HG03025 (cell line): Measurements from ENCODE around the gene MDM4.

Source experiments
- ATAC-seq: cut with Tn5 transposase; IDR thresholded peaks from one replicate; pipeline ENCODE4 v1.9.1; 2021; ENCODE audit warnings: mild to moderate bottlenecking, moderate library complexity; ENCODE audit not compliant: unreplicated experiment, low FRiP score

Gene MDM4

DNA sequence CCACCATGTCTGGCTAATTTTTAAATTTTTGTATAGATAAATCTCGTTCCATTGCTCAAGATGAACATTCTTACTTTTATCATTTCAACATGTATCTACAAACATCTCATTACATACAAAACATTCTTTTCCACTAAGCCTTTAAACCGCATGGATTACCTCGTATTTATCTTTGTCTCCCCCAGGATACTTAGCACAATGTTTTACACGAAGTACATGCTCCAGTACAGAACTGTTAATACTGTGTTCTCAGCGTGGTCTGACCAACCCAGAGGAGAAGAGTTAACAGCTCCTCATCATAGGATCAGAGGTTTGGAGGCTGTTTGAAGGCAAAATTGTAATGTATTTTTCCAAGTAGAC, 29.0 kb upstream of the MDM4 start:
- no peak for ATAC-seq

GRCh38 chr1:204491655-204492054, 24.6 kb upstream of the MDM4 start:
- ATAC-seq, result no peak

GRCh38 chr1:204493145-204493983, 22.8 kb upstream of the MDM4 start:
- no peak for ATAC-seq

- peak; percentile 33 for ATAC-seq
Measured at GRCh38 chr1:204493984-204494280, 22.3 kb upstream of the MDM4 start.

GRCh38 chr1:204494281-204495077, 21.7 kb upstream of the MDM4 start, which contains the start of gene PIK3C2B:
TSS of gene PIK3C2B (minus strand) at chr1:204494805. CDS start at chr1:204469802, 25,003 bp downstream.
- ATAC-seq, result peak; percentile 62

DNA sequence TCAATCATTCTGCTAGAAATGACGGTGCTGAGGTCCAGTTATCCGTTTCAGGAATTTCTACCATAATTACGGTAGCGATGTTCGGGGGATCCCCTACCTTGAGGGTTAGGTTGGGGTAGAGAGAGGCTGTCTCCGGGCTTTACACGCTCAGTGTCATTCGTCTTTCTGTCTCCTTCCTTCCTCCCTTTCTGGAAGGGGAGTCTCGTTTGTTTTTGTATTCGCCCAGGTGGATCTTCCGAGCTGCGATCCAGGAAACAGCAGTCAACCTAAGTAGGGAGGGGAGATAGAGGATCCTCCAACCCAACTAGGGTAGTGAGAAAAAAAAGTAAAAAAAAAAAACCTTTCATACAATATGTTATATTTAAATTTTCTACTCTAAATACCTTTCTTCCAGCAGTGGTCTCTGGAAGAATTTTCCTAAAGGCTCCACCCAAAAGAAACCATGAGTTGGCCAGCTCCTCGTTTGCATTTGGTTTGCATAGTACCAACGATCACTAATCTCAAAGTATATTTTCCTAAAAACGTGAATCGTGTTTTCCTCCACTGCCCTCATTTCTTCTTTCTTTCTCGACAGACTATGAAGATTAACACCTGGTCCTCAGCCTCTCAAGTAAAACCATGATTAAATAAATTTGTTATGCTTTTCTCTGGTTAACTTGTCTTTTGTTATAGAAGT, 21.0 kb upstream of the MDM4 start:
- peak; percentile 20 for ATAC-seq

- ATAC-seq, result no peak
Measured at GRCh38 chr1:204495777-204496176, 20.4 kb upstream of the MDM4 start.

DNA sequence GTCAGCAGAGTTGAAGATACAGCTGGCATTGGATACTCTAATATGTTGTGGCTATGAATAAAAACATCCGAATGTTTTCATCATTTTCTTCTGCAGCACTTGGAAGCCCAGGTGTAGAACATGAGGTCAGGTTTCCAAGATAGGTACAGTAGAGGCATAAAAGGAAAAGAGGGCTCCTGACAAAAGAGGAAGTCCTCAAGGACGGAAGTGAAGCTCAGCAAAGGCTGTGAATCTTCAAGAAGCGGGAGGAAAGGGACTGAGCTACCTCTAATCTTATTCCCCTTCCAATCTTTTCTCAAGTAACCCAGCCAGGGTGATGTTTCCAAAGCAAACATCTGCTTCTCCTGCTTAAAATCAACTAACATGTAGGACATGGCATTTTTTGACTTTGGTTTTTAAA, 17.2 kb upstream of the MDM4 start:
- ATAC-seq, result no peak

- ATAC-seq, result no peak
Measured at GRCh38 chr1:204499511-204500468, 16.4 kb upstream of the MDM4 start.

DNA sequence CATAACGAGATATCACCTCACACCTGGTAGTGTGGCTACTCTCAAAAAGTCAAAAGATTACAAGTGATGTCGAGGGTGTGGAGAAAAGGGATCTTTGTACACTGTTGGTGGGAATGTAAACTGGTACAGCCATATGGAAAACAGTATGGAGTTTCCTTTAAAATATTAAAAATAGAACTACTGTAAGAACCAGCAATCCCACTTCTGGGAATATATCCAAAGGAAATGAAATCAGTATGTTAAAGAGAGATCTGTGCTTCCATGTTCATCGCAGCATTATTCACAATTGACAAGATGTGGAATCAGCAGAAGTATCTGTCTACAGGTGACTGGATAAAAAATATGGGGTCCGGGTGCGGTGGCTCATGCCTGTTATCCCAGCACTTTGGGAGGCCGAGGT, 14.0 kb upstream of the MDM4 start:
- ATAC-seq, result no peak

DNA sequence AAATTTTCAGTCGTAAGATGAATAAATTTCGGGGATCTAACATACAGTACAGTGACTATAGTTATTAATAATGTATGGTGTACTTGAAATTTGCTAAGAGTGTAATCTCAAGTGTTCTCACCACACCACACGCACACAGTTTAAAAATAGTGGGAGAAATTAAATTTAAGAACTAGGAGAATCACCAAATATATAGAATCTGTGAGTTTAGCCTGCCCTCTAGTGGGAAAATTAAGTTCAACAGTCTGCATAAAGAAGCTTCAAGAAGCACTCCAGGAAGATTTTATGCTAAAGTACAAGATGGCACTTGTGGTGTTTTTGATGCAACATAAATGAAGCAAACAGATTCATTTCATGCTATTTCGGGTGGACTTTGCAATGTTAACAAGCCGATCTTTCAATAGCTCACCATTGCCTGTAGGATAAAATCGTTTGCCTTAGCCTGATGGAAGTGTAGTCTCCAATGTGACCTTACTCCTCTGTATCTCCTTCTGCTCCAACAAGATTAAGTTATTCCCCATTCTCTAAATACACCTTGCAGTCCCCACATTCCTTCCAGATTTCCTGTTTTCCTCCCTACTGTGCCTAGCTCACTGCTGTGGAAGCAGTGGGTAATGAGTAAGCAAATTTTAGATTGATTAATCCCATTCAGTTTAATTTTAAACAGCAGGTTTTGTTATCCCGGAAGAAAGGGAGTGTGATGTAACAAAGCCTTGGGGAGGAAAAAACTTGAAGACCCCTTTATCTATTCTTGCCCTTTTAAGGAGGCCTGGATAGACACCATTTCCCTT, 12.9 kb upstream of the MDM4 start:
- no peak for ATAC-seq

- no peak for ATAC-seq
Measured at GRCh38 chr1:204503913-204504519, 12.2 kb upstream of the MDM4 start.

- ATAC-seq, result no peak
Measured at GRCh38 chr1:204505674-204506200, 10.5 kb upstream of the MDM4 start.

GRCh38 chr1:204506201-204506968, 9.8 kb upstream of the MDM4 start:
- peak; percentile 62 for ATAC-seq

DNA sequence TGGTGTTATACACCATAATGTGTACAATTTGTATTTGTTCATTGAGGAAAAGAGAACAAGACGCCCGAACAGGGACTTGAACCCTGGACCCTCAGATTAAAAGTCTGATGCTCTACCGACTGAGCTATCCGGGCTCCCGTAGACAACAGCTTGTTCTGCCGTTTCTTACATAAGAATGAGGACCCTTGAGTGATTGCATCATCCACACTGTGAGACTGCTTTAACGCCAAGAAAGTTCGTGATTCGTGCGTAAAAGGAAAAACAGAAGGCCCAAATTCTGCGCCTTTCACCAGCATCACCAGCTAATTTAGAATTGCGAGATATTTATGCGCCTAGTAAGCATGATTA, 9.3 kb upstream of the MDM4 start:
- peak; percentile 71 for ATAC-seq

GRCh38 chr1:204507317-204508105, 8.7 kb upstream of the MDM4 start:
- ATAC-seq, result no peak

- no peak for ATAC-seq
Measured at GRCh38 chr1:204509186-204509635, 7.0 kb upstream of the MDM4 start.
